H1 (cell line): ENCODE measurements around the gene SMARCA5. TPM values are rescaled to one million over a fixed set of nuclear protein-coding genes. Genes with fewer than 3 reads are reported as not detected.

Experiments
- ASH2L ChIP-seq: fragments of 200-600, 300-600 bp; sonication (generic); IDR thresholded peaks from one replicate; pipeline ENCODE4 v1.7.1; 2017; ENCODE audit warnings: low read length
- BACH1 ChIP-seq: IDR thresholded peaks from 2 replicates; pipeline ENCODE4 v1.6.1; 2012; ENCODE audit warnings: low read length, improper control_type of control experiment
- CBX5 ChIP-seq: fragments of 300-800, 300-1000 bp; sonication (generic); IDR thresholded peaks from 2 replicates; pipeline ENCODE4 v1.7.1; 2016; ENCODE audit warnings: antibody characterized with exemption, low read length, low read depth
- CREB1 ChIP-seq: IDR thresholded peaks from 2 replicates; pipeline ENCODE4 v1.6.1; 2012; ENCODE audit warnings: inconsistent platforms
- EZH2 ChIP-seq: fragments of 200-600 bp; sonication (generic); IDR thresholded peaks from 2 replicates; pipeline ENCODE4 v1.7.1; 2012; ENCODE audit warnings: low read depth, mild to moderate bottlenecking, moderate library complexity, low read length, inconsistent platforms; ENCODE audit not compliant: severe bottlenecking
- FOSL1 ChIP-seq: IDR thresholded peaks from 2 replicates; pipeline ENCODE4 v1.6.1; 2011; ENCODE audit warnings: mild to moderate bottlenecking, low read depth, low read length, moderate library complexity; ENCODE audit not compliant: insufficient read depth
- GABPA ChIP-seq: IDR thresholded peaks from 2 replicates; pipeline ENCODE4 v1.6.1; 2011; ENCODE audit warnings: mild to moderate bottlenecking, low read length, moderate library complexity, borderline replicate concordance; ENCODE audit not compliant: insufficient read depth
- HDAC6 ChIP-seq: IDR thresholded peaks from one replicate; pipeline ENCODE4 v1.7.1; 2012; ENCODE audit warnings: low read depth, mild to moderate bottlenecking, inconsistent platforms, low read length, moderate library complexity
- NANOG ChIP-seq: IDR thresholded peaks from 2 replicates; pipeline ENCODE4 v1.6.1; 2011; ENCODE audit warnings: low read length, low read depth, mild to moderate bottlenecking, inconsistent platforms; ENCODE audit not compliant: insufficient read depth, poor library complexity, severe bottlenecking
- PHF8 ChIP-seq: fragments of 200-600 bp; sonication (generic); conservative IDR thresholded peaks from 2 replicates; pipeline ENCODE4 v1.7.1; 2012; ENCODE audit warnings: low read depth, mild to moderate bottlenecking, inconsistent platforms, low read length, moderate library complexity
- RAD21 ChIP-seq, 2 experiments: IDR thresholded peaks in 1 of 2; conservative IDR thresholded peaks in 1 of 2; 2 replicates each; pipeline ENCODE4 v1.6.1; 2011; ENCODE audit warnings: low read depth in 2 of 2, low read length in 2 of 2, improper control_type of control experiment in 1 of 2, inconsistent platforms in 1 of 2, mild to moderate bottlenecking in 1 of 2, moderate library complexity in 1 of 2
- RBBP5 ChIP-seq: IDR thresholded peaks from 2 replicates; pipeline ENCODE4 v1.7.1; 2012; ENCODE audit warnings: low read depth, mild to moderate bottlenecking, inconsistent platforms, low read length, moderate library complexity, borderline replicate concordance
- RFX5 ChIP-seq: IDR thresholded peaks from 2 replicates; pipeline ENCODE4 v1.6.1; 2011; ENCODE audit warnings: low read depth, low read length, improper control_type of control experiment, borderline replicate concordance
- RXRA ChIP-seq: IDR thresholded peaks from 2 replicates; pipeline ENCODE4 v1.6.1; 2011; ENCODE audit warnings: low read depth, mild to moderate bottlenecking, low read length, moderate library complexity; ENCODE audit not compliant: insufficient read depth
- SAP30 ChIP-seq: fragments of 300-600 bp; sonication (generic); IDR thresholded peaks from 2 replicates; pipeline ENCODE4 v1.7.1; 2012; ENCODE audit warnings: low read length, moderate library complexity, mild to moderate bottlenecking, inconsistent platforms; ENCODE audit not compliant: insufficient read depth, insufficient replicate concordance
- SIN3A ChIP-seq, 2 experiments: IDR thresholded peaks in 1 of 2; conservative IDR thresholded peaks in 1 of 2; 2 replicates each; pipeline ENCODE4 v1.6.1; 2011 to 2012; ENCODE audit warnings: low read length in 2 of 2, improper control_type of control experiment in 1 of 2, low read depth in 1 of 2, mild to moderate bottlenecking in 1 of 2
- SIRT6 ChIP-seq: IDR thresholded peaks from one replicate; pipeline ENCODE4 v1.7.1; 2012; ENCODE audit warnings: low read length, inconsistent platforms
- TAF1 ChIP-seq: IDR thresholded peaks from 2 replicates; pipeline ENCODE4 v1.6.1; 2011; ENCODE audit warnings: mild to moderate bottlenecking, low read depth, low read length
- TAF7 ChIP-seq: optimal IDR thresholded peaks from 2 replicates; pipeline ENCODE3; 2011; ENCODE audit warnings: low read depth, mild to moderate bottlenecking, inconsistent platforms, low read length, moderate library complexity, borderline replicate concordance
- TBP ChIP-seq: IDR thresholded peaks from 2 replicates; pipeline ENCODE4 v1.6.1; 2011; ENCODE audit warnings: low read depth, low read length, improper control_type of control experiment
- TCF12 ChIP-seq: IDR thresholded peaks from 2 replicates; pipeline ENCODE4 v1.6.1; 2011; ENCODE audit warnings: low read depth, mild to moderate bottlenecking, low read length
- polyA plus RNA-seq, 7 experiments: library from polyadenylated mRNA; depleted of rRNA in 3 of 7; stranded (reverse) in 5 of 7; unstranded in 2 of 7; fragments of >200 nt in 5 of 7; fragments of 200-250 nt in 2 of 7; gene quantifications; 1 replicate in 5 of 7; 2 replicates in 1 of 7; 4 replicates in 1 of 7; pipeline versions ENCODE4 v1.2.1 to v1.2.3, GENCODE V29; 2011 to 2013; ENCODE audit warnings: missing spikeins in 2 of 7, mixed read lengths in 2 of 7
- total RNA-seq: library from RNA; stranded (reverse); fragmentation: NEBNext Ultra II Directional; extraction: Animal tissue kit (Norgen Biotek cat#: 25700); gene quantifications from 2 replicates; pipeline ENCODE4 v1.2.1, GENCODE V29; 2021
- TF ChIP-seq, protein P1 (sequence below): IDR thresholded peaks from 2 replicates; pipeline ENCODE4 v1.6.1; 2012; ENCODE audit warnings: inconsistent platforms

Gene SMARCA5
- total and polyA plus RNA-seq, 2 of the 8 experiments (the other 6 are each of a cell fraction or from before 2014, with no cell fraction given), result 13.9 to 112 TPM

DNA sequence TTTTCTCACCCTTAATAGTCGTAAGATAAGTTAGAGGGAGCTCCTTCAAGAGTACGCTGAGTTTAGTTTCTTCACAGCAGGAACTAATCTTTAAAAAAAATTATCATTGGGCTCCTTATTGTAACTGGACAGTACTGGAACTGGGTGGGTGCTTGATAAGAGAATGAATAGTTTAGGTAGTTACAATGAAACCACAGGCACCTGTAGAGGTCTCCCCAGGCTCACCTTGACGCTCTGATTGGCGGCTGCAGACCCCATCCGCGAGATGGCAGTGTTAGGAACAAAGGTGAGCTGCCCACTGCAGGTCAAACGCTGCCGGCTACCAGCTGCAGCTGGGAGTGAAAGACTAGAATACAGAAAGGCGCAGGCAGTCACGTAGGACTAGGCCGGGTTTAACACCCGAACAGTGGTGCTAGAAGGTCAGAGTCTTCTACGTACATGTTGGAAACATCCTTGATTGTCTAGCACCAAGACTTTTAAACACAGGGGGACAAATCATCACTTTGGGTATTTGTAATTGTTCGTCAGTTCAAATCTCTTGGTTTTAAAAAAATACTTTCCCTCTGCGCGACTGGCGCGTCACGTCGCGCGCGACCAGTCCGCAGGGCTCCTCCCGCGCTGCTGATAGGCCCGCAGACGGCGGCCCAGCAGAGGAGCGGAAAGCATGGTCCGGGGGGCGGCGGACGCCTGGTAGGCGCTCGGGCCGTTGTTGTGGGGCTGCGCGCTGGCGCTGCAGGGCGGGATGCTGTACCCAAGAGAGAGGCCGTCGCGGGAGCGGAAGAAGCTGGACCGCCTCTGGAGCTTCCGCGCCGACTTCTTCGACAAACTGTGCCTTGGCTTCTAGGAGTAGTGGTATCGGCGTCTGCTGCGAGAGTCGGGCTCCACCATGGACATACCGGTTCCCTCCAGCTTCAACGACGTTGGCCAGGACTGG, 45.6 kb downstream of the SMARCA5 start (continued):
- TF ChIP-seq NANOG (no peak), RXRA (no peak), CREB1 (peak; percentile 69), RBBP5 (no peak), SAP30 (no peak), TAF7 (no peak), CBX5 (no peak), TCF12 (no peak), SIN3A (conservative IDR thresholded peaks at IDR 0.05 in 1 of 2, IDR thresholded peaks at IDR 0.05 in 1 of 2; ENCODE audit: low read depth in 1 of 2, low read length in 2 of 2) (0 out of 4 replicates have a peak, but pooled peaks of 1 of the 2 experiments have one; percentile 23), GABPA (no peak), PHF8 (0 out of 2 replicates have a peak, but pooled peaks have one; percentile 23), RAD21 (IDR thresholded peaks at IDR 0.05 in 1 of 2, conservative IDR thresholded peaks at IDR 0.05 in 1 of 2; ENCODE audit: low read depth in 2 of 2, low read length in 2 of 2) (peak; percentile 92), RFX5 (no peak), FOSL1 (no peak), EZH2 (no peak), TAF1 (peak; percentile 33; the same call in 1 of the 2 replicates), SIRT6 (no peak), TBP (peak; percentile 46), BACH1 (no peak), HDAC6 (no peak), ASH2L (peak; percentile 33)
- TF ChIP-seq, protein P1, sequence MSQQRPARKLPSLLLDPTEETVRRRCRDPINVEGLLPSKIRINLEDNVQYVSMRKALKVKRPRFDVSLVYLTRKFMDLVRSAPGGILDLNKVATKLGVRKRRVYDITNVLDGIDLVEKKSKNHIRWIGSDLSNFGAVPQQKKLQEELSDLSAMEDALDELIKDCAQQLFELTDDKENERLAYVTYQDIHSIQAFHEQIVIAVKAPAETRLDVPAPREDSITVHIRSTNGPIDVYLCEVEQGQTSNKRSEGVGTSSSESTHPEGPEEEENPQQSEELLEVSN, result no peak
